Activated T-cell treated with anti-CD3 and anti-CD28 coated beads, Interleukin-2, amount 50 U/mL, for 24 hours (primary cell): ENCODE measurements around the gene RHO.
A peak's percentile ranks its signal among the peaks of the same experiment; 100 is the strongest.
"Not testable (repeated sequence)": the region's sequence is repeated elsewhere in the genome, so short reads cannot be mapped to it uniquely, and the experiment has no call there.

Experiments used
- DNase-seq: peaks from one replicate; pipeline ENCODE4 v3.0.0-alpha.2; 2020
- H3K27ac Mint-ChIP-seq: 2 replicates; pipeline ENCODE4 v1.8.0; 2020; ENCODE audit warnings: mild to moderate bottlenecking, mixed read lengths
- H3K27me3 Mint-ChIP-seq: 2 replicates; pipeline ENCODE4 v1.8.0; 2020; ENCODE audit warnings: mixed read lengths
- H3K36me3 Mint-ChIP-seq: 2 replicates; pipeline ENCODE4 v1.8.0; 2020; ENCODE audit warnings: low read depth, mixed read lengths
- H3K4me1 Mint-ChIP-seq: 2 replicates; pipeline ENCODE4 v1.8.0; 2020; ENCODE audit warnings: low read depth, mixed read lengths
- H3K4me3 Mint-ChIP-seq: 2 replicates; pipeline ENCODE4 v1.8.0; 2020; ENCODE audit warnings: mild to moderate bottlenecking, moderate library complexity, mixed read lengths
- H3K9me3 Mint-ChIP-seq: 2 replicates; pipeline ENCODE4 v1.8.0; 2020; ENCODE audit warnings: mixed read lengths

The RHO gene

GRCh38 chr3:129536804-129537203 lies 8.4 kb downstream of the RHO start:
- no peak for DNase-seq
- no peaks in the 10 kb centered on the region for H3K4me1 Mint-ChIP-seq
- H3K36me3 Mint-ChIP-seq, result no peaks in the 10 kb centered on the region
- no peak overlapping the region for H3K27ac Mint-ChIP-seq
- H3K4me3 Mint-ChIP-seq, result no peak overlapping the region
- no peaks in the 10 kb centered on the region for H3K9me3 Mint-ChIP-seq
- H3K27me3 Mint-ChIP-seq, result no peaks in the 10 kb centered on the region

- Mint-ChIP-seq H3K27ac (no peak overlapping the region), H3K4me1 (no peaks in the 10 kb centered on the region), H3K27me3 (no peaks in the 10 kb centered on the region), H3K4me3 (no peak overlapping the region), H3K9me3 (no peaks in the 10 kb centered on the region), H3K36me3 (no peaks in the 10 kb centered on the region)
- no peak for DNase-seq
Observed at GRCh38 chr3:129539206-129539605, 10.8 kb downstream of the RHO start.

GRCh38 chr3:129540776-129541516 lies 12.5 kb downstream of the RHO start:
- H3K4me3 Mint-ChIP-seq, result no peak overlapping the region
- H3K9me3 Mint-ChIP-seq, result no peaks in the 10 kb centered on the region
- H3K27me3 Mint-ChIP-seq, result no peaks in the 10 kb centered on the region
- H3K4me1 Mint-ChIP-seq, result no peaks in the 10 kb centered on the region
- H3K27ac Mint-ChIP-seq, result no peak overlapping the region
- no peaks in the 10 kb centered on the region for H3K36me3 Mint-ChIP-seq
- no peak for DNase-seq

GRCh38 chr3:129542747-129543146 lies 14.3 kb downstream of the RHO start:
- Mint-ChIP-seq H3K9me3 (no peaks in the 10 kb centered on the region), H3K4me3 (no peak overlapping the region), H3K36me3 (no peaks in the 10 kb centered on the region), H3K27ac (no peak overlapping the region), H3K27me3 (no peaks in the 10 kb centered on the region), H3K4me1 (no peaks in the 10 kb centered on the region)
- DNase-seq, result no peak

- H3K4me1 Mint-ChIP-seq, result no peaks in the 10 kb centered on the region
- no peaks in the 10 kb centered on the region for H3K27me3 Mint-ChIP-seq
- DNase-seq, result no peak
- no peaks in the 10 kb centered on the region for H3K9me3 Mint-ChIP-seq
- H3K4me3 Mint-ChIP-seq, result no peak within 1 kb of the TSS
- no peak within 1 kb of the TSS for H3K27ac Mint-ChIP-seq
- H3K36me3 Mint-ChIP-seq, result no peaks in the 10 kb centered on the region
Observed at GRCh38 chr3:129543156-129543790, 14.8 kb downstream of the RHO start, which contains the start of gene H1-8. Gene H1-8 (plus strand): TSS chr3:129543175. CDS start chr3:129543219, 44 bp downstream.

- Mint-ChIP-seq H3K27ac (no peak overlapping the region), H3K4me3 (no peak overlapping the region), H3K9me3 (no peaks in the 10 kb centered on the region), H3K4me1 (no peaks in the 10 kb centered on the region), H3K36me3 (no peaks in the 10 kb centered on the region), H3K27me3 (no peaks in the 10 kb centered on the region)
- DNase-seq, result no peak
Observed at GRCh38 chr3:129543999-129544398, 15.6 kb downstream of the RHO start.

GRCh38 chr3:129545951-129546350 lies 17.5 kb downstream of the RHO start:
- not testable (repeated sequence) for H3K9me3 Mint-ChIP-seq, H3K27ac Mint-ChIP-seq, DNase-seq, H3K4me3 Mint-ChIP-seq, H3K4me1 Mint-ChIP-seq, H3K27me3 Mint-ChIP-seq, H3K36me3 Mint-ChIP-seq

GRCh38 chr3:129547241-129547640 lies 18.8 kb downstream of the RHO start:
- H3K27ac Mint-ChIP-seq, result no peak overlapping the region
- H3K4me3 Mint-ChIP-seq, result no peak overlapping the region
- DNase-seq, result no peak
- H3K9me3 Mint-ChIP-seq, result no peaks in the 10 kb centered on the region
- H3K36me3 Mint-ChIP-seq, result no peaks in the 10 kb centered on the region
- no peaks in the 10 kb centered on the region for H3K27me3 Mint-ChIP-seq
- H3K4me1 Mint-ChIP-seq, result no peaks in the 10 kb centered on the region

GRCh38 chr3:129548104-129548965 lies 19.9 kb downstream of the RHO start:
- Mint-ChIP-seq H3K4me1 (no peaks in the 10 kb centered on the region), H3K27ac (no peak overlapping the region), H3K36me3 (no peaks in the 10 kb centered on the region), H3K4me3 (no peak overlapping the region), H3K9me3 (no peaks in the 10 kb centered on the region), H3K27me3 (no peaks in the 10 kb centered on the region)
- no peak for DNase-seq

GRCh38 chr3:129549006-129549800 lies 20.8 kb downstream of the RHO start:
- Mint-ChIP-seq H3K9me3 (no peaks in the 10 kb centered on the region), H3K4me1 (peaks cover 8% of the 10 kb centered on the region), H3K4me3 (no peak overlapping the region), H3K27ac (no peak overlapping the region), H3K36me3 (no peaks in the 10 kb centered on the region), H3K27me3 (peaks cover under 1% of the 10 kb centered on the region)
- no peak for DNase-seq

GRCh38 chr3:129549805-129550204 lies 21.4 kb downstream of the RHO start:
- peaks cover 14% of the 10 kb centered on the region for H3K4me1 Mint-ChIP-seq
- no peak overlapping the region for H3K27ac Mint-ChIP-seq
- no peaks in the 10 kb centered on the region for H3K9me3 Mint-ChIP-seq
- no peak for DNase-seq
- no peak overlapping the region for H3K4me3 Mint-ChIP-seq
- H3K36me3 Mint-ChIP-seq, result no peaks in the 10 kb centered on the region
- H3K27me3 Mint-ChIP-seq, result peaks cover 6% of the 10 kb centered on the region

- H3K27me3 Mint-ChIP-seq, result peaks cover 8% of the 10 kb centered on the region
- no peak overlapping the region for H3K4me3 Mint-ChIP-seq
- no peak overlapping the region for H3K27ac Mint-ChIP-seq
- H3K36me3 Mint-ChIP-seq, result no peaks in the 10 kb centered on the region
- no peak for DNase-seq
- H3K4me1 Mint-ChIP-seq, result peaks cover 14% of the 10 kb centered on the region
- H3K9me3 Mint-ChIP-seq, result no peaks in the 10 kb centered on the region
Observed at GRCh38 chr3:129552287-129553050, 24.0 kb downstream of the RHO start.

- no peaks in the 10 kb centered on the region for H3K36me3 Mint-ChIP-seq
- H3K9me3 Mint-ChIP-seq, result no peaks in the 10 kb centered on the region
- peaks cover 15% of the 10 kb centered on the region for H3K4me1 Mint-ChIP-seq
- H3K27ac Mint-ChIP-seq, result no peak overlapping the region
- no peak overlapping the region for H3K4me3 Mint-ChIP-seq
- peaks cover 8% of the 10 kb centered on the region for H3K27me3 Mint-ChIP-seq
- DNase-seq, result no peak
Observed at GRCh38 chr3:129553171-129553570, 24.7 kb downstream of the RHO start.

GRCh38 chr3:129553719-129554118 lies 25.3 kb downstream of the RHO start:
- Mint-ChIP-seq H3K9me3 (no peaks in the 10 kb centered on the region), H3K27me3 (peaks cover 8% of the 10 kb centered on the region), H3K4me3 (peak overlapping the region; percentile 21), H3K4me1 (peaks cover 18% of the 10 kb centered on the region), H3K27ac (no peak overlapping the region), H3K36me3 (no peaks in the 10 kb centered on the region)
- no peak for DNase-seq
